Calu3 (cell line): ENCODE measurements around the gene SCAPER. TPM values are rescaled to one million over a fixed set of nuclear protein-coding genes. Genes with fewer than 3 reads are reported as not detected.

ENCODE experiments used
- BruUV-seq: library from RNA; stranded (reverse); fragments of 400-500 nt; replicated peaks from 2 replicates; lab custom pipeline; 2021; lab: Mats Ljungman, UMichigan
- CTCF ChIA-PET: fragments of 300-600 bp; sonication (Branson Sonifier 250); formaldehyde crosslinking; loops from one replicate; lab custom pipeline; 2022; ENCODE audit warnings: antibody characterized with exemption; lab: Charles Lee
- DNase-seq: peaks from one replicate; pipeline ENCODE4 v3.0.0; 2022
- H3K27ac Mint-ChIP-seq: one replicate; pipeline ENCODE4 v1.8.0; 2022; ENCODE audit warnings: mixed read lengths; ENCODE audit not compliant: unreplicated experiment
- H3K27me3 Mint-ChIP-seq: one replicate; pipeline ENCODE4 v1.8.0; 2022; ENCODE audit warnings: mixed read lengths; ENCODE audit not compliant: unreplicated experiment
- H3K36me3 Mint-ChIP-seq: one replicate; pipeline ENCODE4 v1.8.0; 2022; ENCODE audit warnings: mild to moderate bottlenecking, moderate library complexity, mixed read lengths; ENCODE audit not compliant: insufficient read depth, unreplicated experiment
- H3K4me1 Mint-ChIP-seq: one replicate; pipeline ENCODE4 v1.8.0; 2022; ENCODE audit warnings: mild to moderate bottlenecking, low read depth, mixed read lengths; ENCODE audit not compliant: unreplicated experiment
- H3K4me3 Mint-ChIP-seq: one replicate; pipeline ENCODE4 v1.8.0; 2022; ENCODE audit warnings: mild to moderate bottlenecking, low read depth, moderate library complexity, mixed read lengths; ENCODE audit not compliant: unreplicated experiment
- H3K9me3 Mint-ChIP-seq: one replicate; pipeline ENCODE4 v1.8.0; 2022; ENCODE audit warnings: low read depth, mixed read lengths; ENCODE audit not compliant: unreplicated experiment
- CTCF ChIP-seq: fragments of 200-600 bp; IDR thresholded peaks from one replicate; pipeline ENCODE4 v1.8.0; 2022; ENCODE audit warnings: antibody characterized with exemption; ENCODE audit not compliant: unreplicated experiment
- intact Hi-C: fragments of 100-400 bp; cut with micrococcal nuclease; formaldehyde crosslinking; loops from one replicate; pipeline ENCODE4 v1.10.0; 2022; ENCODE audit not compliant: unreplicated experiment
- total RNA-seq: library from RNA; stranded (reverse); gene quantifications from 2 replicates; pipeline ENCODE4 v1.2.3, GENCODE V29; 2022

The SCAPER gene
- total RNA-seq, 1 experiment from 2014 or later: 34.8 TPM

DNA sequence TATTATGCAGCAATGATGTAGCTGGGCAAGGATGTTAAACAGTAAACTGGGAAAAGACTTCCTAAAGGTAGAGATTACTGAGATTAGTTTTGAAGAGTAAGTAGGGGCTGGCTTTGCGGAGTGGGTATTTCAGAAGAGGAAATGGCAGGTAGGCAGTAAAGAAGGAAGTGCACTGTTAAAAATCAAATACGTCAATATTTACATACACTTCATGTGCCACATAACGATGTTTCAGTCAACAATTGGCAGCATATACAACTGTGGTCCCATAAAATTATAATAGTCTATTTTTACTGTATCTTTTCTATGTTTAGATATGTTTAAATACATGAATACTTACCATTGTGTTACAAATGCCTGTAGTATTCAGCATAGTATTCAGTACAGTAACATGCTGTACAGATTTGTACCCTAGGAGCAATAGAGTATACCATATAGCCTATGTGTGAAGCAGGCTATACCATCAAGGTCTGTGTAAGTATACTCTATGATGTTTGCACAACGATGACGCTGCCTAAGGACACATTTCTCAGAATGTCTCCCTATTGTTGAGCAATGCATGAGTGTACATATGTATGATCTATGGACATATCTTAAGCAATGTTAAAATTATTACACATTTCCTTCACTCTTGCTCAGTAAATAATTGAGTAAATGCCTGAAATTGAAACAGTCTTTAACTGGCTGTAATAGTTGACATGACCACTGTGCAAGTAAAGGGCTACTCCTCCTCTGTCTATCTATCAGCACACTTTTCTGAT lies 371.9 kb downstream of the SCAPER start:
- Mint-ChIP-seq H3K4me3 (no peak overlapping the region), H3K27me3 (no peaks in the 10 kb centered on the region), H3K27ac (no peak overlapping the region), H3K4me1 (peaks cover 9% of the 10 kb centered on the region), H3K36me3 (no peaks in the 10 kb centered on the region), H3K9me3 (no peaks in the 10 kb centered on the region)
- intact Hi-C loops: no loop called here
- CTCF ChIA-PET: no interaction called here
- TF ChIP-seq CTCF: no peak
- BruUV-seq: no TSS peak
- DNase-seq: no peak

GRCh38 chr15:76529911-76530310 lies 375.2 kb downstream of the SCAPER start:
- intact Hi-C loops: no loop called here
- no peaks in the 10 kb centered on the region for H3K36me3 Mint-ChIP-seq
- no peak for DNase-seq
- BruUV-seq: no TSS peak
- TF ChIP-seq CTCF: no peak
- H3K4me1 Mint-ChIP-seq: peaks cover 9% of the 10 kb centered on the region
- H3K27me3 Mint-ChIP-seq: no peaks in the 10 kb centered on the region
- CTCF ChIA-PET: no interaction called here
- H3K4me3 Mint-ChIP-seq: no peak overlapping the region
- no peak overlapping the region for H3K27ac Mint-ChIP-seq
- no peaks in the 10 kb centered on the region for H3K9me3 Mint-ChIP-seq

DNA sequence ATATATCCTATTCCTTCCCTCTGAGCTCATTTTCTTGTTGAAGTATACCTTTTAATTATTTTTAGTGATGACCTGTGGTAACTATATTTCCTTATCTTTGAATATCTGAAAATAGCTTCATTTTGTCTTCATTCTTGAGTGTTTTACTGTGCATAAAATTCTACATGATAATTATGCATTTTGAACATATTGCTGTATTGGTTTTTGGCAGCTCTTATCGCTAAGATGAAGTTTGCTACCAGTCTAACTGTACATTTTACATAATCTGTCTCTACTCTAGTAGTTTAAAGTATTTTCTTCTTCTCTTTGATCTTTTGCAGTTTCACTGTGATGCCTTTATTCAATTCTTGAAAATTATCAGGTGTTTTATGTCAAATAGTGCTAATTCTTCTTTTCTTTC lies 379.0 kb downstream of the SCAPER start:
- no peaks in the 10 kb centered on the region for H3K4me1 Mint-ChIP-seq
- H3K27me3 Mint-ChIP-seq: no peaks in the 10 kb centered on the region
- CTCF ChIA-PET: no interaction called here
- DNase-seq: no peak
- BruUV-seq: no TSS peak
- no peaks in the 10 kb centered on the region for H3K9me3 Mint-ChIP-seq
- no peak overlapping the region for H3K4me3 Mint-ChIP-seq
- TF ChIP-seq CTCF: no peak
- no peaks in the 10 kb centered on the region for H3K36me3 Mint-ChIP-seq
- no peak overlapping the region for H3K27ac Mint-ChIP-seq
- intact Hi-C loops: no loop called here

DNA sequence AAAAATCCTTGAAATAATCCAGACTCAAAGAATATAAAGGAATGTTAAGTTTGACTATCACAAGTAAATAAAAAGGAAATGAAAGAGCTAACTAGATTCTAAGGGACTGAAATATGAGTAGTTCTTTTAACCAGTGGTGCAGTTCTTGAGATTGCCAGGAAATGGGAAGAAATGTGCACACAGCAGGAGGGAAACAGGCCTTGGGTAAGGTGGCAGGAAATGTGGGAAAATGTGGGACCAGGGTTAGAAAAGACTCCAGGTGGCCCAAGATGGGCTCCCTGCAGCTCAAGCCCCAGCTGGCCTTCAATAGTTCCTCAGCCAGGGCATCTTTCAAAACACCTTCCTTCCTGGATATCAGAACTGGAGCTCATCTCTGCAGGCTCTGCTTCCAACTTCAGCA lies 387.2 kb downstream of the SCAPER start:
- CTCF ChIA-PET: no interaction called here
- no peak for DNase-seq
- Mint-ChIP-seq H3K27ac (no peak overlapping the region), H3K4me3 (no peak overlapping the region), H3K27me3 (no peaks in the 10 kb centered on the region), H3K4me1 (no peaks in the 10 kb centered on the region), H3K36me3 (no peaks in the 10 kb centered on the region), H3K9me3 (no peaks in the 10 kb centered on the region)
- intact Hi-C loops: no loop called here
- no TSS peak for BruUV-seq
- no peak for TF ChIP-seq CTCF
